GM15510 (cell line): Measurements from ENCODE around the gene NDUFS5.

ENCODE experiments used
- POLR2A ChIP-seq: IDR thresholded peaks from 3 replicates; pipeline ENCODE4 v1.6.1; 2011; ENCODE audit warnings: borderline replicate concordance; ENCODE audit not compliant: insufficient read length; ENCODE audit errors: extremely low read depth

Gene NDUFS5

GRCh38 chr1:39048745-39049370 is 22.7 kb downstream of the NDUFS5 start:
- no peak for TF ChIP-seq POLR2A

DNA sequence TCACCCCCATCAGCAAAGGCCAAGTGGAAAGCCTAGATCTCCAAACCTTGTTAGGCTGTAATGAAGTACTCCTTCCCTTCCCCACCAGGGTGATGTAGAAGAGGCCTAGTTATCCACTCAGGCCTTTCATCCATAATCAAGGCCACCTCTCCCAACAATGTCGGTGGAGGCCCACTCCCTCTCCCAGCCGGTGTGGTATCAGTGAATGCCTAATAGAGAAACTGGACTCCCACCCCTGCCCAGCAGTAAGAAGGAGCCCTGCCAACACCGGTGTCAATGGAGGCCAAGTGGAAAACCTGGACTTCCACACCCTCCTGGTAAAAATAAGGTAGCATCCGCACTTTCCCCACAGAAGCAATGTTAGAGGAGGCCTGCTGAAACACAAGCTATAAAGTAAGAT is 23.9 kb downstream of the NDUFS5 start:
- no peak for TF ChIP-seq POLR2A

DNA sequence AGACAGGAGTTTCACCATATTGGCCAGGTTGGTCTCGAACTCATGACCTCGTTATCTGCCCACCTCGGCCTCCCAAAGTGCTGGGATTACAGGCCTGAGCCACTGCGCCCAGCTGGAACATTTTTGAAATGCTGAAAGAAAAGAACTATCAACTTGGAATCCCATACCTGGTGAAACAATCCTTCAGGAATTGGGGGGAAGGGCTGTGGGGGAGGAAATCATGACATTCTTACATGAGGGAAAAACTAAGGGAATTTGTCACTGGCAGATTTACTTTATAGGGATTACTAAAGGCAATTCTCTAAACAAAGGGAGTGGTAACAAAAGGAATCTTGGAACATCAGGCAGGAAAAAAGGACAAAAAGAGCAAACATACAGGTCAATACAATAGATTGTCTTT is 25.8 kb downstream of the NDUFS5 start:
- TF ChIP-seq POLR2A, result no peak

DNA sequence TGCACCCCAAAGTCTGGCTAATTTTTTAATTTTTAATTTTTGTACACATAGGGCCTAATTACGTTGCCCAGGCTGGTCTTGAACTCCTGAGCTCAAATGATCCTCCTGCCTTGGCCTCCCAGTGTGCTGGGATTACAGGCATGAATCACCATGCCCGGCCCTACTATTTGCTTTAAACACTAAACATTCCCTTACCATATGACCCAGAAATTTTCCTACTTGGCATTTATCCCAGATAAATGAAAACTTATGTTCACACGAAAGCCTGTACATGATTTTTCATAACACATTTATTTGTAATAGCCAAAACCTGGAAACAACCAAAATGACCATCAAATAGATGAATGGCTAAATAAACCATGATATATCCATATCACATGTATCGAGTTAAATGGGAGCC is 35.8 kb downstream of the NDUFS5 start:
- TF ChIP-seq POLR2A, result no peak

- TF ChIP-seq POLR2A, result no peak
Measured at GRCh38 chr1:39063191-39063590, 37.0 kb downstream of the NDUFS5 start.

DNA sequence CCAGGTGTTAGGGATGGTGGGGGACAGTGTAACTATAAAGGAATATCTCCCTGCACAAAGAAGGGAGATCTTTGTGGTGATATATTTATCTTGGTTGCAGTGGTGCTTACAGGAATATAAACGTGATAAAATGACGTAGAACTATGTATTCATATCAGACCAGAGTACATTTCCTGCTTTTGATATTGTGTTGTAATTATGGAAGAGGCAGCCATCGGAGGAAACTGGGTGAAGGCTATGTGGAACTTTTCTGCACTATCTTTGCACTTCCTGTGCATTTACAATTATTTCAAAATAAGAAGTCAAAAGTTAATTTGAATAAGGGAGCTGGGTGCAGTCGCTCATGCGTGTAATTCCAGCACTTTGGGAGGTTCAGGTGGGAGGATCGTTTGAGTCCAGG is 37.6 kb downstream of the NDUFS5 start:
- TF ChIP-seq POLR2A, result no peak

GRCh38 chr1:39065542-39065941 is 39.4 kb downstream of the NDUFS5 start:
- TF ChIP-seq POLR2A, result no peak

DNA sequence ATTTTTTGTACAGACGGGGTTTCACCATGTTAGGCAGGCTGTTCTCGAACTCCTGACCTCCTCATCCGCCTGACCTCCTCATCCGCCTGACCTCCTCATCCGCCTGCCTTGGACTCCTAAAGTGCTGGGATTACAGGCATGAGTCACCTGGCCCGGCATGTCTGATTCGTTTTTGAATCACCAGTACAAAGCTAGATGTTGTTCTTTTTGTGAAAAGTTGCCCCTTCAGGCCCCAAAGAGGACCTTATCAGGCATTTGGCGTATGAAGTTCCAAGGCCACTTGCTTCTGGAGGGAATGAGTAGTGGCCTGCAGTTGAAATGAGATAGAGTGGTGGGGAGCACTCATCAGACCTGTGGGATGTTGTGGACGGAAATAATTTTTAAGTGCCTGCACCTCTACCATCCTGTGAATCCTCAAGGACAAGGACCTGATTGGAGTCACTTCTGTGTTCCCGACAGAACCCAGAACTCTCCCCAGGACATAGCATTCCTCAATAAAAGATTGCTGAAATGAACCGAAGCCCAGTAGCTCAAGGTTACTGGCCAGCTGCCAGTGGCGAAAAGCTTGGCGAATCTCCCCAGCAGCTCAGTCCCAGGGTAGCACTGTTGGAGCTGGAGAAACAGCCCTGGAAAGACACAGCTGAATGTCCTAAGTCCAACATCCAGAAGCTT is 50.1 kb downstream of the NDUFS5 start:
- no peak for TF ChIP-seq POLR2A

GRCh38 chr1:39076799-39077148 is 50.6 kb downstream of the NDUFS5 start:
- no peak for TF ChIP-seq POLR2A

DNA sequence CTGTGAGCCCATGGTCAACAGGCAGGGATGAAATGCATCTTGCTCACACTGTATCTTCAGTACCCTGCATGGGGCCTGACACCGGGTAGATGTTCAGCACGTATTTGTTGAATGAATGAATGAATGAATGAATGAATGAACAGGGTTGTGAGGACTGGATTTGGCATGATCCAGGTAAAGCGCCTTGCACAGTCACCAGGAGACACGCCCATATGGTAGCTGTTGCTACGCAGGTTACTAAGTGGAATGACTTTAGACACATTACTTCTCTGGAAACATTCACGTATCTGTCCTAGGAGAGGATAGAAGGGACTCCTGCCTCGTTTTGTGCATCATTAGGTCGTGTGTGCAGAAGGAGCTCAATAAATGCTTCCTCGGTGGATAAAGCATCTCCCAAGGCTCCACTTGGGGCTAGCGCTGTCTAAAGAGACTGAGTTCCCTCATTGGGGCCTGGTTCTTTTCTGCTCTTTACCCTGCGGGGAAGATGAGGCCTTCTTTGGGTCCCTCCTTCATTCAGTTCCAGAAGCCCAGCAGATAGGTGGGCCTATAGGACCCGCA is 54.2 kb downstream of the NDUFS5 start:
- TF ChIP-seq POLR2A, result no peak

GRCh38 chr1:39080831-39081270 is 54.7 kb downstream of the NDUFS5 start:
- TF ChIP-seq POLR2A, result no peak

GRCh38 chr1:39081271-39082009 is 55.3 kb downstream of the NDUFS5 start:
- no peak for TF ChIP-seq POLR2A

DNA sequence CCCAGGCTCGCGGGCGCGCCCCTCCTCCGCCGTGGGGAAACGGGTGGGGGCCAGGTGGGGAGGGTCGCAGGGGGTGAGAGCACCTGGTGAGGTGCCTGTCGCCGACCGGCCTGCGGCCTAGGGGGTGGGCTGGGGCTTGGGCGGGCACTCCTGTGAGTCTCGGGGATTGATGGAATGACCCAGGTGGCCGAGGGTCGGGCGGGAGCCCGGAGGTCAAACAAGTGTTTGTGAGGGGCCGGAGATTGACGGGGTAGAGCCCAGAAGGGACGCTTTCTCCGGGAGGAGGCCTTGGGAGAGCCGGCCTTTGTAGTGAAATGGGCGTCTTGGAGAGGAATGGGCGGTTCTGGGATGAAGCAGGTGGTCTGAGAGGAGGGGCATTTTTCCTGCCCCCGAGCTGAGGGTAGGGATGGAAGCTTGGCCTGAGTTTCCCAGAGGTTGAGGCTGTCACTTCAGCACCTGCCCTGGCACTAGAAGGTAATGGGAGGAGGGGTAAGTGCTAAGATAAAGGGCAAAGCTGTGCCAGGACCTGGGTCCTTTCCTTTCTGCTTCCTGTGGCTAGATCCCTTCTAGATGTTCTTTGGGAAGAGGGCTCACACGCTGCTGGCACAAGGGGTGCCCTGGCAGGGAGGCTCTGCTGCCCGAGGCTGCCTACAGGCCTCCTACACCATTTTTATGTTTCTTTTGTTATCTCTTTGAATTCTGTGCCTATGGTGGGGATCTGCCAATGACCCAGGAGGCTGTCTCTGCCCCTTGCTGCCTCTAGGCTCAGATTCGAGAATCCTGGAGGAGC is 56.1 kb downstream of the NDUFS5 start:
- TF ChIP-seq POLR2A, result no peak

GRCh38 chr1:39082811-39083576 is 56.8 kb downstream of the NDUFS5 start:
- no peak for TF ChIP-seq POLR2A
